ENCODE data around the gene NUP62. TPM values are rescaled to one million over a fixed set of nuclear protein-coding genes. Genes with fewer than 3 reads are reported as not detected.

Gene NUP62
- polyA plus RNA-seq, 2 donors: 16.5 to 21.4 TPM

- Histone ChIP-seq H3K27ac (ENCODE audit: low read depth in 2 of 2, low read length in 1 of 2) (no peak overlapping the region), H3K4me1 (ENCODE audit: control insufficient read depth in 2 of 2, insufficient read depth in 2 of 2, low read length in 1 of 2) (peaks cover 0 to 8% of the 10 kb centered on the region in 2 donors), H3K4me3 (ENCODE audit: low read depth in 1 of 2, low read length in 2 of 2) (no peak overlapping the region), H3K27me3 (ENCODE audit: control insufficient read depth in 1 of 2, insufficient read depth in 2 of 2, low read length in 2 of 2) (no peaks in the 10 kb centered on the region), H3K36me3 (ENCODE audit: control insufficient read depth in 2 of 2, insufficient read depth in 2 of 2, low read length in 1 of 2) (peaks cover 9 to 40% of the 10 kb centered on the region in 2 donors), H3K9me3 (ENCODE audit: control insufficient read depth in 2 of 2, insufficient read depth in 1 of 2, low read depth in 1 of 2, low read length in 1 of 2) (no peaks in the 10 kb centered on the region)
- WGBS, 2 donors: 91% methylated on average over 17 of the region's 17 CpGs
Observed at GRCh38 chr19:49863935-49864320, 65.4 kb downstream of the NUP62 start.

GRCh38 chr19:49863254-49863934, 65.9 kb downstream of the NUP62 start:
- Histone ChIP-seq H3K4me1 (ENCODE audit: control insufficient read depth in 2 of 2, insufficient read depth in 2 of 2, low read length in 1 of 2) (peaks cover 0 to 8% of the 10 kb centered on the region in 2 donors), H3K36me3 (ENCODE audit: control insufficient read depth in 2 of 2, insufficient read depth in 2 of 2, low read length in 1 of 2) (peaks cover 9 to 44% of the 10 kb centered on the region in 2 donors), H3K9me3 (ENCODE audit: control insufficient read depth in 2 of 2, insufficient read depth in 1 of 2, low read depth in 1 of 2, low read length in 1 of 2) (no peaks in the 10 kb centered on the region), H3K4me3 (ENCODE audit: low read depth in 1 of 2, low read length in 2 of 2) (no peak overlapping the region), H3K27me3 (ENCODE audit: control insufficient read depth in 1 of 2, insufficient read depth in 2 of 2, low read length in 2 of 2) (no peaks in the 10 kb centered on the region), H3K27ac (ENCODE audit: low read depth in 2 of 2, low read length in 1 of 2) (no peak overlapping the region)
- 92 to 94% methylated on average over 24 of the region's 24 CpGs for WGBS, 2 donors

- H3K9me3 ChIP-seq (ENCODE audit: control insufficient read depth in 2 of 2, insufficient read depth in 1 of 2, low read depth in 1 of 2, low read length in 1 of 2): no peaks in the 10 kb centered on the region
- 82 to 83% methylated on average over 40 to 49 of the region's 49 CpGs for WGBS, 2 donors
- H3K27me3 ChIP-seq (ENCODE audit: control insufficient read depth in 1 of 2, insufficient read depth in 2 of 2, low read length in 2 of 2): no peaks in the 10 kb centered on the region
- peaks cover 9 to 52% of the 10 kb centered on the region in 2 donors for H3K36me3 ChIP-seq (ENCODE audit: control insufficient read depth in 2 of 2, insufficient read depth in 2 of 2, low read length in 1 of 2)
- H3K27ac ChIP-seq (ENCODE audit: low read depth in 2 of 2, low read length in 1 of 2): no peak overlapping the region
- peaks cover 0 to 8% of the 10 kb centered on the region in 2 donors for H3K4me1 ChIP-seq (ENCODE audit: control insufficient read depth in 2 of 2, insufficient read depth in 2 of 2, low read length in 1 of 2)
- no peak overlapping the region for H3K4me3 ChIP-seq (ENCODE audit: low read depth in 1 of 2, low read length in 2 of 2)
Observed at GRCh38 chr19:49862391-49863253, 66.7 kb downstream of the NUP62 start.

- no peaks in the 10 kb centered on the region for H3K9me3 ChIP-seq (ENCODE audit: control insufficient read depth in 2 of 2, insufficient read depth in 1 of 2, low read depth in 1 of 2, low read length in 1 of 2)
- peaks cover 9 to 54% of the 10 kb centered on the region in 2 donors for H3K36me3 ChIP-seq (ENCODE audit: control insufficient read depth in 2 of 2, insufficient read depth in 2 of 2, low read length in 1 of 2)
- H3K27me3 ChIP-seq (ENCODE audit: control insufficient read depth in 1 of 2, insufficient read depth in 2 of 2, low read length in 2 of 2): no peaks in the 10 kb centered on the region
- WGBS, 2 donors: 70 to 74% methylated on average over 60 of the region's 60 CpGs
- peak overlapping the region in 1 of 2 donors; percentile 8 for H3K27ac ChIP-seq (ENCODE audit: low read depth in 2 of 2, low read length in 1 of 2)
- no peak overlapping the region for H3K4me3 ChIP-seq (ENCODE audit: low read depth in 1 of 2, low read length in 2 of 2)
- H3K4me1 ChIP-seq (ENCODE audit: control insufficient read depth in 2 of 2, insufficient read depth in 2 of 2, low read length in 1 of 2): peaks cover 0 to 8% of the 10 kb centered on the region in 2 donors
Observed at GRCh38 chr19:49861541-49862378, 67.5 kb downstream of the NUP62 start.

GRCh38 chr19:49861107-49861506, 68.2 kb downstream of the NUP62 start:
- H3K4me1 ChIP-seq (ENCODE audit: control insufficient read depth in 2 of 2, insufficient read depth in 2 of 2, low read length in 1 of 2): peaks cover 0 to 8% of the 10 kb centered on the region in 2 donors
- peak overlapping the region; percentile 8 to 51 for H3K27ac ChIP-seq (ENCODE audit: low read depth in 2 of 2, low read length in 1 of 2)
- no peak overlapping the region for H3K4me3 ChIP-seq (ENCODE audit: low read depth in 1 of 2, low read length in 2 of 2)
- no peaks in the 10 kb centered on the region for H3K9me3 ChIP-seq (ENCODE audit: control insufficient read depth in 2 of 2, insufficient read depth in 1 of 2, low read depth in 1 of 2, low read length in 1 of 2)
- H3K27me3 ChIP-seq (ENCODE audit: control insufficient read depth in 1 of 2, insufficient read depth in 2 of 2, low read length in 2 of 2): no peaks in the 10 kb centered on the region
- peaks cover 9 to 57% of the 10 kb centered on the region in 2 donors for H3K36me3 ChIP-seq (ENCODE audit: control insufficient read depth in 2 of 2, insufficient read depth in 2 of 2, low read length in 1 of 2)
- 30 to 34% methylated on average over 13 of the region's 13 CpGs for WGBS, 2 donors

GRCh38 chr19:49860336-49861102, 68.8 kb downstream of the NUP62 start:
- Histone ChIP-seq H3K27ac (ENCODE audit: low read depth in 2 of 2, low read length in 1 of 2) (peak overlapping the region in 1 of 2 donors; percentile 51), H3K27me3 (ENCODE audit: control insufficient read depth in 1 of 2, insufficient read depth in 2 of 2, low read length in 2 of 2) (no peaks in the 10 kb centered on the region), H3K4me3 (ENCODE audit: low read depth in 1 of 2, low read length in 2 of 2) (no peak overlapping the region), H3K4me1 (ENCODE audit: control insufficient read depth in 2 of 2, insufficient read depth in 2 of 2, low read length in 1 of 2) (peaks cover 0 to 8% of the 10 kb centered on the region in 2 donors), H3K9me3 (ENCODE audit: control insufficient read depth in 2 of 2, insufficient read depth in 1 of 2, low read depth in 1 of 2, low read length in 1 of 2) (no peaks in the 10 kb centered on the region), H3K36me3 (ENCODE audit: control insufficient read depth in 2 of 2, insufficient read depth in 2 of 2, low read length in 1 of 2) (peaks cover 9 to 59% of the 10 kb centered on the region in 2 donors)
- 68 to 79% methylated on average over 17 of the region's 17 CpGs for whole genome bisulfite sequencing, 2 donors

GRCh38 chr19:49859682-49860335, 69.5 kb downstream of the NUP62 start:
- Histone ChIP-seq H3K9me3 (ENCODE audit: control insufficient read depth in 2 of 2, insufficient read depth in 1 of 2, low read depth in 1 of 2, low read length in 1 of 2) (no peaks in the 10 kb centered on the region), H3K4me3 (ENCODE audit: low read depth in 1 of 2, low read length in 2 of 2) (no peak overlapping the region), H3K27ac (ENCODE audit: low read depth in 2 of 2, low read length in 1 of 2) (no peak overlapping the region), H3K4me1 (ENCODE audit: control insufficient read depth in 2 of 2, insufficient read depth in 2 of 2, low read length in 1 of 2) (peaks cover 0 to 5% of the 10 kb centered on the region in 2 donors), H3K27me3 (ENCODE audit: control insufficient read depth in 1 of 2, insufficient read depth in 2 of 2, low read length in 2 of 2) (no peaks in the 10 kb centered on the region), H3K36me3 (ENCODE audit: control insufficient read depth in 2 of 2, insufficient read depth in 2 of 2, low read length in 1 of 2) (peaks cover 9 to 66% of the 10 kb centered on the region in 2 donors)
- WGBS, 2 donors: 81 to 83% methylated on average over 22 of the region's 22 CpGs

- 85 to 88% methylated on average over 37 of the region's 37 CpGs for WGBS, 2 donors
- H3K9me3 ChIP-seq (ENCODE audit: control insufficient read depth in 2 of 2, insufficient read depth in 1 of 2, low read depth in 1 of 2, low read length in 1 of 2): no peaks in the 10 kb centered on the region
- no peak overlapping the region for H3K27ac ChIP-seq (ENCODE audit: low read depth in 2 of 2, low read length in 1 of 2)
- H3K4me1 ChIP-seq (ENCODE audit: control insufficient read depth in 2 of 2, insufficient read depth in 2 of 2, low read length in 1 of 2): peaks cover 0 to 10% of the 10 kb centered on the region in 2 donors
- no peak overlapping the region for H3K4me3 ChIP-seq (ENCODE audit: low read depth in 1 of 2, low read length in 2 of 2)
- H3K27me3 ChIP-seq (ENCODE audit: control insufficient read depth in 1 of 2, insufficient read depth in 2 of 2, low read length in 2 of 2): no peaks in the 10 kb centered on the region
- peaks cover 9 to 59% of the 10 kb centered on the region in 2 donors for H3K36me3 ChIP-seq (ENCODE audit: control insufficient read depth in 2 of 2, insufficient read depth in 2 of 2, low read length in 1 of 2)
Observed at GRCh38 chr19:49858088-49858985, 71.0 kb downstream of the NUP62 start.

Measured in esophagus (tissue), 2 donors.